NCI-H146 treated with DMSO at 0.1 percent for 48 hours (cell line): ENCODE results near the gene APOC1.
"Not testable (repeated sequence)": the region's sequence is repeated elsewhere in the genome, so short reads cannot be mapped to it uniquely, and the experiment has no call there.

Experiments
- DNase-seq: peaks from one replicate; lab custom pipeline; 2025; ENCODE audit not compliant: unreplicated experiment; lab: John Stamatoyannopoulos, UW

The APOC1 gene

DNA sequence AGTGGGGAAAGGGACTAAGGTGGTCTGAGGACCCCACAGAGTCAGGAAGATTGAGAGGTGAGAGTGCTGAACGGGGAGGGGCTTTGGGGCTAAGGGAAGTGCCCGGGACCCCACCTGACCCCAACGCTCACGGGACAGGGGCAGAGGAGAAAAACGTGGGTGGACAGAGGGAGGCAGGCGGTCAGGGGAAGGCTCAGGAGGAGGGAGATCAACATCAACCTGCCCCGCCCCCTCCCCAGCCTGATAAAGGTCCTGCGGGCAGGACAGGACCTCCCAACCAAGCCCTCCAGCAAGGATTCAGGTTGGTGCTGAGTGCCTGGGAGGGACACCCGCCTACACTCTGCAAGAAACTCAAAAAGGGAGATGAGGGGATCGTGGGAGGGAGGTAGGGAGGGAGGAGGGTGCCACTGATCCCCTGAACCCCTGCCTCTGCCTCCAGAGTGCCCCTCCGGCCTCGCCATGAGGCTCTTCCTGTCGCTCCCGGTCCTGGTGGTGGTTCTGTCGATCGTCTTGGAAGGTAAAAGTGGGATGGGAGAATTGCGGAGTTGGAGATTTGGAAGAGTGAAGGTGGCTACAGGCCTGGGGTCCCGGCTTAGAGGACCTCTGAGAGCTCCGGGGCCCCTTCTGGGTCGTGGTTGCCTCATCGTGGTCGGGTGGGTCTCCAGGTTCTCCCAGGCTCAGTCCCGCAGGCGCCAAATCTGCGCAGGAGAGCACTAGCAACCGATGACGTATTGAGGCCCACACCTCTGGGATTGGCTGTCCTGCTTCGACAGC lies at the start of gene APOC1:
TSS of gene APOC1 (plus strand) at position 176 of the 774 bp plus-strand sequence. CDS start at position 460, 284 bp downstream.
- peak; percentile 82 for DNase-seq

DNA sequence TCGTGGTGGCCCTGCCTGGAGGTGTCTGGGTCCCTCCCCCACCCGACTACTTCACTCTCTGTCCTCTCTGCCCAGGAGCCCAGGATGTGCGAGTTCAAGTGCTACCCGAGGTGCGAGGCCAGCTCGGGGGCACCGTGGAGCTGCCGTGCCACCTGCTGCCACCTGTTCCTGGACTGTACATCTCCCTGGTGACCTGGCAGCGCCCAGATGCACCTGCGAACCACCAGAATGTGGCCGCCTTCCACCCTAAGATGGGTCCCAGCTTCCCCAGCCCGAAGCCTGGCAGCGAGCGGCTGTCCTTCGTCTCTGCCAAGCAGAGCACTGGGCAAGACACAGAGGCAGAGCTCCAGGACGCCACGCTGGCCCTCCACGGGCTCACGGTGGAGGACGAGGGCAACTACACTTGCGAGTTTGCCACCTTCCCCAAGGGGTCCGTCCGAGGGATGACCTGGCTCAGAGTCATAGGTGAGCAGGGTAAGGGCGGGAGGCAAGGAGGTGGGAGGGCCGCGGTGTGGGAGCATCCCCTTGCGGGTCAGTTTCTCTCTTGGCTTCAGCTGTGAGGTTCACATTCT lies 49.1 kb upstream of the APOC1 start:
- DNase-seq, result no peak

DNA sequence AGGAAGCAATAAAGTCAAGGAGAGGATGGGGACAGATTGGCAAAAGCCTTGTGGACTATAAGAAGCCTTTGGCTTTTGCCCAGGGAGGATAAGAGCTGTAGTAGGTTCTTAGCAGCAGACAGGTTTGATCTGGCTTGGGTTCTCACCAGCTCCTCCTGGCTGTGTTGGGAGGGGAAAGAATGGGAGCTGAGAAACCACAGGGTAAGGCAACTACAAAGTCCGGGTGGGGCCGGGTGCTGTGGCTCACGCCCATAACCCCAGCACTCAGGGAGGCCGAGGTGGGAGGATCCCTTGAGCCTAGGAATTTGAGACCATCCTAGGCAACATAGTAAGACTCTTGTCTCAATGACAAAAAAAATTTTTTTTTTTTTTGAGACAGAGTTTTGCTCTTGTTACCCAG lies 47.7 kb upstream of the APOC1 start:
- DNase-seq, result no peak

DNA sequence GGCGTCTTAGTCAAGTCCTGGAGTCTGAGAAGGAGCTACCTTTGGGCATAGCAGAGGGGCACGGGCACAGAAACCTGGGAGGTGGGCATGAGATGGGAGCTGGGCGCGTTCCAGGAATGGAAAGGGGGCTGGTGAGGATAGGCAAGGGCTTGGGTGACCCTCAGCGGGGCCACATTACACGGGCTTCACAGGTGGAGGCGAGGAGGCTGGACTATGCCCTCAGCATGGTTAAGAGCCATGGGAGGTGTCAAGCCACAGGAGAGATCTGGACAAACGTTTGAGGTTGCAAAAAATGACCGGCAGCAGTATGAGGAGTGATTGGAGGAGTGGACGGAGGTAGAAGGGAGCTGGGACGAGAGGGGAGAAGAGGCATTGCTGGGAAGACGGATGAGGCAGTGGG lies 46.8 kb upstream of the APOC1 start:
- no peak for DNase-seq

DNA sequence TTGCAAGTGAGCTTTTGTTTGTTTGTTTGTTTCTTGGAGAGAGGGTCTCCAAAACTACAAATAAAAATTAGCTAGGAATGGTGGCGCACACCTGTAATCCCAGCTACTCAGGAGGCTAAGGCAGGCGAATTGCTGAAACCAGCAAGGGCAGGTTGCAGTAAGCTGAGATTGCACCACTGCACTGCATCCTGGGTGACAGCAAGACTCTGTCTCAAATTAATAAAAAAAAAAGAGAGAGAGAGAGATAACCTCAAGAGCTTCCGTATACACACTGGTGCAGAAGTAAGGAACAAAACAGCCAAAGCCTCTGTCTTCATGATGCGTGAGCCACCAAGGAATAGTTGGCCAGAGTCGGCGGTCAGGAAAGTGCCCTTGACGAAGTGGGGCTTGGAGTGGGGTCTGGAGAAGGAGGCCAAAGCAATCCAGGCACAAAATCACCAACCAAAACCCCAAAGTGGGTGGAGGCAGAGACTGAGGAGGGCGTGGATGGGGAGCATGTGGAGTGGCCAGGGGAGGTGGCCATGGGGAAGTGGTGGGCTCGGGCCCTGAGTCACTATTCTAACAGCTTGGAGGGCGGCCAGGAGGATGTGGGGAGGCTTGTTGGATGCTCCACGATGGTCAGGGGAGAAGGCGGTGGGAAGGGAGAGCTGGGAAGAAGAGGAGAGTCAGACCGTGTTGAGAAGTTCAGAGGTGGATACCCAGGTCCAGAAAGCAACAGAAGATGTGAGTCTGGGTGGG lies 44.5 kb upstream of the APOC1 start:
- no peak for DNase-seq

DNA sequence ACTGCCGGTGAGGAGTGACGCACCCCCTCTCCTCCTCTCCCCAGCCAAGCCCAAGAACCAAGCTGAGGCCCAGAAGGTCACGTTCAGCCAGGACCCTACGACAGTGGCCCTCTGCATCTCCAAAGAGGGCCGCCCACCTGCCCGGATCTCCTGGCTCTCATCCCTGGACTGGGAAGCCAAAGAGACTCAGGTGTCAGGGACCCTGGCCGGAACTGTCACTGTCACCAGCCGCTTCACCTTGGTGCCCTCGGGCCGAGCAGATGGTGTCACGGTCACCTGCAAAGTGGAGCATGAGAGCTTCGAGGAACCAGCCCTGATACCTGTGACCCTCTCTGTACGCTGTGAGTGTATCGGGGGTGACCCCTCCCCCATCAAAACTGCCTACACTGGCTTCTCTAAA lies 42.6 kb upstream of the APOC1 start:
- DNase-seq, result no peak

DNA sequence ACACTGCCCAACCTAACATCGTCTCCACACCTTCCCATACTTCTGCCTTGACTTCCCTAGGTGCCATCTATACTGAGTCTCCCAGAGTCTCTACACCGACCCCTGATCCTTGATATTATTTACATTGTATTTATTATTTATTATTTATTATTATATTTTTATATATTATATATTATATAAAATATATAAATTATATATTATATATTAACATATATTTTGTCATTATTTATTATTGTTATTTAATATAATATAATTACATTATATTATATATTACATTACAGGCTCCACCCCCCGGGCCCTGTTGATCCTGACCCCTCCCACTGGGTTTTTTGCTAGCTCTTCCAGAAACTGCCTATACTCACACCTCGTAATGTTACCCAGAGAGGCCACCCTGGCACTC lies 41.7 kb upstream of the APOC1 start:
- DNase-seq, result no peak

DNA sequence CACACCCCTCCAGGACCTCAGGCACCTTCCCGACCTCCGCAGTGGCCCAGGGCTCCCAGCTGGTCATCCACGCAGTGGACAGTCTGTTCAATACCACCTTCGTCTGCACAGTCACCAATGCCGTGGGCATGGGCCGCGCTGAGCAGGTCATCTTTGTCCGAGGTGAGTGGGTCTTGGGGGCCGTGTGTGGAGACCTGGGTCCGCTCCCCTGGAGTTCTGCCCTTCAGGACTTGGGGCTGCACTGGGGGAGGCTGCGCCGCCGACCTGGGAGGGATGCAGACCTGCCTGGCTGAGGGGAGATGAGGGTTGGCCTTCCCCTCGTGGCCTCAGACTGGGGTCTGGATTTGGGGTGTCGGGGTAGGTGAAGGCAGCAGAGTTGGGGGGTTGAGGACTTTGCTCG lies 40.1 kb upstream of the APOC1 start:
- DNase-seq, result no peak

DNA sequence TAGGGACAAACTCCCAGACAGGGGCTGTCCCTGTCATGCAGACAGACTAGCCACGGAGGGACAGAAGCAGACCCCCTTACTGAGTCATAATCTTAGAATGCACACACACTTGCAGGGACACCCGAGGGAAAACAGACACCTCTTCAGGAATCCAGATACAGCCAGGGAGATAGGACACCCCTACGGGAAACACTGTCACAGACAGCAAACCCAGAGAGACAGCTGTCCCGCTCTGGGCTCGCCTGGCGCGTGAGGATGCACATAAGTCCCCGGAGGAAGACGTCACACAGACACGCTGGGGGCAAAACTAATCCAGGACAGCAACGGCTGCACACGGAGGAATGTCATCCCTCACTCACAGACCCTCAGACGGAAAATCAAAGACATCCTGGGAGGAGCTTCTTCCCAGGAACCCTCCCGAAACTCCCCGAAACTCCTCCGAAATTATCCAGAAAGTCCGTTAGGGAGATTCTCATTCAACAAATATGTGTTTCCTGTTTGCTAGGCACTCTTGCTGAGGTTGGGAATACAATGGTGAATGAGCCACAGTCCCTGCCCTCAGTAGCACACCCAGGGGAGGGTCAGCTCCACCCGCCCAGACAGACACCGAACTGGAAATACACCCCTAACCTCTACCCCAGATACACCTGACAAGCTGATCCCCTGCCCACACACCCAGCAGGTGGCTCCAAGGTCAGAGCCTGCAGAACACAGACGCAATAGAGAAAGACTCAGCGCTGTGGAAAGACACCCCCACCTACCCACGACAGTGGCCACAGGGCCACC lies 38.5 kb upstream of the APOC1 start:
- DNase-seq, result no peak

DNA sequence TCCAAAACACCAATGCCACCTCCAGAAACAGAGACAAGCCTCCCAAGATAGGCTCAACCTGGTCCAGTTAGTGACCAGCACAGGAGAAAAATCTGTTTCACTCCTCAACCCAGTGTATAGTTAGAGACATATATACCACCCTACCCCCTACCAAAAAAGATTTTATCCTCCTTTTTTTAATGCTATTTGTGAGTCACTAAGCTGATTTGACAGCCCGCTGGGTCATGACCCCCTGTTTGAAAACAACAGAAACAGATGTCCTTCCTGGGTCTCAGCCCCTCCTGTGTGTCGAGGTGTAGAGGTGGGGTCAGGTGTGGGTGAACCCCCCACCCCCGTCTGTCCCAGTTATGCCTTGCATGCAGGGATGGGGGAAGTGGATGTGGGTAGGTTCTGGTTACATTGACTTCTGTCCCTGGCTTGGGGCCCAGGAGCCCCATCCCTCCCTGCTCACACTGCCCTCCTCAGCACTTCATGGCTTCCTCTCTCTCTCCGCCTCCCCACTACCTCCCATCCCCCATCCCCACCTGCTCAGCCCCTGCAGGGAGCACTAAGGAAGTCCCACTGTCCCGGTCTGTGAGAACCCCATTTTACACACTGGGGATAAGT lies 37.4 kb upstream of the APOC1 start:
- no peak for DNase-seq

DNA sequence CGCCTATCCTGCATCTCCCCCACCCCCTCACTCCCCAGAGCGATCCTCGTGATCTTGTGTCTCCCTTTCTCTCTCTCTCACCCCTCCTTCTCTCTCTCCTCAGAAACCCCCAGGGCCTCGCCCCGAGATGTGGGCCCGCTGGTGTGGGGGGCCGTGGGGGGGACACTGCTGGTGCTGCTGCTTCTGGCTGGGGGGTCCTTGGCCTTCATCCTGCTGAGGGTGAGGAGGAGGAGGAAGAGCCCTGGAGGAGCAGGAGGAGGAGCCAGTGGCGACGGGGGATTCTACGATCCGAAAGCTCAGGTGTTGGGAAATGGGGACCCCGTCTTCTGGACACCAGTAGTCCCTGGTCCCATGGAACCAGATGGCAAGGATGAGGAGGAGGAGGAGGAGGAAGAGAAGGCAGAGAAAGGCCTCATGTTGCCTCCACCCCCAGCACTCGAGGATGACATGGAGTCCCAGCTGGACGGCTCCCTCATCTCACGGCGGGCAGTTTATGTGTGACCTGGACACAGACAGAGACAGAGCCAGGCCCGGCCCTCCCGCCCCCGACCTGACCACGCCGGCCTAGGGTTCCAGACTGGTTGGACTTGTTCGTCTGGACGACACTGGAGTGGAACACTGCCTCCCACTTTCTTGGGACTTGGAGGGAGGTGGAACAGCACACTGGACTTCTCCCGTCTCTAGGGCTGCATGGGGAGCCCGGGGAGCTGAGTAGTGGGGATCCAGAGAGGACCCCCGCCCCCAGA lies 36.1 kb upstream of the APOC1 start:
- no peak for DNase-seq

DNA sequence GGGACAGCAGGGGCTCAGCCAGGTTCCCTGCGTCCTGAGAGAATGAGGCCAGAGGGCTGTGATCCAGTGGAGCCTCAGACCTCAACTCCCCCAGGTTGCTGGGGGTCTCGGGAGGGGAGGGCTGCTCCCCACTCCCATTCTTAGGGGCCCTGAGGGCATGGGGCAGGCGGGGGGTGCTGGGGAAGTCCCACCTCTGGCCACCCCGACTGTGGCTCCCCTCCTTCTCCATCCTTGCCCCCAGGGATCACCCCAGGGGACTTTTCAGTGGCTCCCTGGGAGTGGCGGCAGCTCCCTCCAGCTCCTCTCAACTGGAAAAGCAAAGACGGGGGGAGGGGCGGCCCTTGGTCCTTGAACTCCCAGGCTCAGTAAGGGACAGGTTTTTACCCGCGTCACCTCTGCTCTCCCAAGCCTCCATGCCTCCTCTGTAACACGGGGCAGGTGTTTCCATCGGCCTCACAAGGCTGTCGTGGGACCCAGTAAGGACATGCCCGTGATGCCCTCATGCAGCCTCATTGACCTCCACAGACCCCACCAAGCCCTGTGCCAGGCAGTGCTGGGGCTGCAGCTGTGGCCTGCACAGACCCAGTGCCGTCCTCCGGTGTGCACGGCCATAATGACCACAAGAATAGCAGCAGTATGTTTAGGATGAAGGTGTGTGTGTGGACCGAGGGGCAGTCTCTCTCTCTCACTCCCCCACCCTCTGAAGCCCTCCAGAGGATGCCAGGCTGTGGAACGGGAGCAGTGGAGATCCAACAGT lies 34.9 kb upstream of the APOC1 start:
- no peak for DNase-seq

DNA sequence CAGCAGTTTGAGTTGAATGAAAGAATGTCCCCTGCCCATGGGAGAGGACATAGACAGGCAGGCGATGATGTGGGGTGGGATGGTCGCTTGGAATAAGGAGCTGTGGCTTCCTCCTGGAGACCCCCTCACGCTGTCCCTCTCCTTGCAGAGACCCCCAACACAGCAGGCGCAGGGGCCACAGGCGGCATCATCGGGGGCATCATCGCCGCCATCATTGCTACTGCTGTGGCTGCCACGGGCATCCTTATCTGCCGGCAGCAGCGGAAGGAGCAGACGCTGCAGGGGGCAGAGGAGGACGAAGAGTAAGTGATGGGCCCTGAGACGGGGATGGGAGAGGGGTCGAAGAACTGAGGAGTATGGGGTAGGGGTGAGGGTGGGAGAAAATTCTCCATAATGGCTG lies 32.3 kb upstream of the APOC1 start:
- DNase-seq, result no peak

DNA sequence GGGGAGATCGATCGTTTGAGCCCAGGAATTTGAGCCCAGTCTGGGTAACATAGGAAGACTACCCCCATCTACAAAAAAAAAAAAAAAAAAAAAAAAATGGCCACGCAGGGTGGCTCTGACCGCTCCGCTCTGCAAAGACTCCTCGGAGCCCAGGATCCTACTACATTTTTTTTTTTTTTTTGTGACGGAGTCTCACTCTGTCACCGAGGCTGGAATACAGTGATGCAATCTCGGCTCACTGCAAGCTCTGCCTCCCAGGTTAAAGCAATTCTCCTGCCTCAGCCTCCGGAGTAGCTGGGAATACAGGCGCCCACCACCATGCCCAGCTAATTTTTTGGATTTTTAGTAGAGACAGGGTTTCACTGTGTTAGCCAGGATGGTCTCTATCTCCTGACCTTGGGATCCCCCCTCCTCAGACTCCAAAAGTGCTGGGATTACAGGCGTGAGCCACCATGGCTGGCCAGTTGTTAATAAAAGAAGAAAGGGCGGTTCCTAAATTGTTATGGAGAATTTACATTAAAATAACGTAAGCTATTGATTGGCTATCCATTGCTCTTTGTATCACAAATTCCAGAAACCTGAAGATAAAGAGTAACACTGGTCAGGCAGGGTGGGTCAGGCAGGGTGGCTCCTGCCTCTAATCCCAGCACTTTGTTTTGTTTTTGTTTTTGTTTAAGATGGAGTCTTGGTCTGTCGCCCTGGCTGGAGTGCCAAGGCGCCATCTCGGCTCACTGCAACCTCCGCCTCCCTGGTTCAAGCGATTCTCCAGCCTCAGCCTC lies 31.6 kb upstream of the APOC1 start:
- DNase-seq, result not testable (repeated sequence)

DNA sequence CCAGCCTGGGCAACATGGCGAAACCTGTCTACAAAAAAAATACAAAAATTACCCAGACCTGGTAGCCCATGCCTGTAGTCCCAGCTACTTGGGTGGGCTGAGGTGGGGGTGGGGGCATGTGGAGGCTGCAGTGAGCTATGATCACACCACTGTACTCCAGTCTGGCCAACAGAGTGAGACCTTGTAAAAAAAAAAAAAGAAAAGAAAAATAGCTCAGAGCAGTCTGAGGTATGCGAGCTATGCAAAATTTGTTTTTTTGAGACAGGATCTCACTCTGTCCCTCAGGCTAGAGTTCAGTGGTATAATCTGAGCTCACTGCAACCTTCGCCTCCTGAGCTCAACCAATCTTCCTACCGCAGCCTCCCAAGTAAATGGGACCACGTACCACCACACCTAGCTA lies 30.5 kb upstream of the APOC1 start:
- DNase-seq, result no peak

DNA sequence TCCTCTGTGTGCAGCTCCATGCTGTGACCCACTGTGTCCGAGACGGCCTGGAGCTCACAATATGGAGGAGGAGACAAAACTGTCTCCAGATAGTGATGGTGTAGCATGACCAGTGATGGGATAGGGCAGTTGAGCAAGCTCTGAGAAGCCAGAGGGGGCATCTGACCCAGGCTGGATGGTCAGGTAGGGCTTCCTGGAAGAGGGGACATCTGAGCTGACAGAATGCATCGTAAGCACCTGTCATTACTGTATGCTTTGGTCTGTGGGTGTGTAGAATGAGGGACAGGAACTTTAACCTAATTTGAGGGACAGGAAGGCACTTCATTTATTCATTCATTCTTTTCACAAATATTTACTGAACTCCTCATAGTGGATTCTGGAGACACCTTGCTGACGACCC lies 29.8 kb upstream of the APOC1 start:
- DNase-seq, result no peak

DNA sequence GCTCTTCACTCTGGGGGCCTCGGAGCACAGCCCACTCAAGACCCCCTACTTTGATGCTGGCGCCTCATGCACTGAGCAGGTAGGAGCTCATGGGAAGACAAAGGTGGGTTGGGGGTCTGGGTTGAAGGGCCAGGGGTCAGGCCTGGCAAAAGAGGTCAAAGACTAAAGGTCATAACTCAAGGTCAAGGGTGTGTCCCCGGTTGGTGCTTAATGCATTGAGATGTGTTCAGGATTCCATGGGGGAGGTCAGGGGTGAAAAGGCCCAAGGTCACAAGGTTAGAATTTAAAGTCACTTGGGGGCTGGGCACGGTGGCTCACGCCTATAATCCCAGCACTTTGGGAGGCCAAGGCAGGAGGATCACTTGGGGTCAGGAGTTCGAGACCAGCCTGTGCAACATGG lies 28.3 kb upstream of the APOC1 start:
- DNase-seq, result no peak

DNA sequence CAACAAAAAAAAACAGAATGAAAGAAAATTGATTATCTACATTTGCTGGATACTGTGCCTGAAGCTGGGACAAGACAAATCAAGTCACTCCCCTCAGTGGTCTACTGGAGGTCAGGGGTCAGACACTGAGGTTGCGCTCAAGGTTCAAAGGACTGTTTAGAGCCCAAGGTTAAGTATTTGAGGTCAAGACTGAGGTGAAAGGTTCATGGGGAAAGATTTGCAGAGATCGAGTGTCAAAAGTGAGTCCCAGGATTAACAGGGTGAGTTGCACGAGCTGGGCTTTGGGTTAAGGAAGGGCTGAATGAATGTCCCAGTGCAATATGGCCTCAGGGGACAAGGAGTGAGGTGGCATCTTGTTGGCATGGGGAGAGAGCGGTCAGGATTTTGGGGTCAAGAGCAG lies 26.8 kb upstream of the APOC1 start:
- no peak for DNase-seq

DNA sequence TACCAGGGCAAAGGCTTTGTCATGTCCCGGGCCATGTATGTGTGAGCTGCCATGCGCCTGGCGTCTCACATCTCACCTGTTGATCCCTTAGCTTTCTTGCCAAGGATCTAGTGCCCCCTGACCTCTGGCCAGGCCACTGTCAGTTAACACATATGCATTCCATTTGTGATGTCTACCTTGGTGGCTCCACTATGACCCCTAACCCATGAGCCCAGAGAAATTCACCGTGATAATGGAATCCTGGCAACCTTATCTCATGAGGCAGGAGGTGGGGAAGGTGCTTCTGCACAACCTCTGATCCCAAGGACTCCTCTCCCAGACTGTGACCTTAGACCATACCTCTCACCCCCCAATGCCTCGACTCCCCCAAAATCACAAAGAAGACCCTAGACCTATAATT lies 26.1 kb upstream of the APOC1 start:
- not testable (repeated sequence) for DNase-seq
